Stimulated activated CD8-positive, alpha-beta memory T cell treated with anti-CD3 and anti-CD28 coated beads, Interleukin-12 subunit alpha, Interleukin-12 subunit beta, amount 100 ng/mL, for 4 hours (primary cell): ENCODE data around the gene CCDC80.

Experiments used
- DNase-seq: peaks from one replicate; pipeline ENCODE4 v3.0.0-alpha.2; 2020; ENCODE audit warnings: low read depth

CCDC80 gene, protein sequence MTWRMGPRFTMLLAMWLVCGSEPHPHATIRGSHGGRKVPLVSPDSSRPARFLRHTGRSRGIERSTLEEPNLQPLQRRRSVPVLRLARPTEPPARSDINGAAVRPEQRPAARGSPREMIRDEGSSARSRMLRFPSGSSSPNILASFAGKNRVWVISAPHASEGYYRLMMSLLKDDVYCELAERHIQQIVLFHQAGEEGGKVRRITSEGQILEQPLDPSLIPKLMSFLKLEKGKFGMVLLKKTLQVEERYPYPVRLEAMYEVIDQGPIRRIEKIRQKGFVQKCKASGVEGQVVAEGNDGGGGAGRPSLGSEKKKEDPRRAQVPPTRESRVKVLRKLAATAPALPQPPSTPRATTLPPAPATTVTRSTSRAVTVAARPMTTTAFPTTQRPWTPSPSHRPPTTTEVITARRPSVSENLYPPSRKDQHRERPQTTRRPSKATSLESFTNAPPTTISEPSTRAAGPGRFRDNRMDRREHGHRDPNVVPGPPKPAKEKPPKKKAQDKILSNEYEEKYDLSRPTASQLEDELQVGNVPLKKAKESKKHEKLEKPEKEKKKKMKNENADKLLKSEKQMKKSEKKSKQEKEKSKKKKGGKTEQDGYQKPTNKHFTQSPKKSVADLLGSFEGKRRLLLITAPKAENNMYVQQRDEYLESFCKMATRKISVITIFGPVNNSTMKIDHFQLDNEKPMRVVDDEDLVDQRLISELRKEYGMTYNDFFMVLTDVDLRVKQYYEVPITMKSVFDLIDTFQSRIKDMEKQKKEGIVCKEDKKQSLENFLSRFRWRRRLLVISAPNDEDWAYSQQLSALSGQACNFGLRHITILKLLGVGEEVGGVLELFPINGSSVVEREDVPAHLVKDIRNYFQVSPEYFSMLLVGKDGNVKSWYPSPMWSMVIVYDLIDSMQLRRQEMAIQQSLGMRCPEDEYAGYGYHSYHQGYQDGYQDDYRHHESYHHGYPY

DNA sequence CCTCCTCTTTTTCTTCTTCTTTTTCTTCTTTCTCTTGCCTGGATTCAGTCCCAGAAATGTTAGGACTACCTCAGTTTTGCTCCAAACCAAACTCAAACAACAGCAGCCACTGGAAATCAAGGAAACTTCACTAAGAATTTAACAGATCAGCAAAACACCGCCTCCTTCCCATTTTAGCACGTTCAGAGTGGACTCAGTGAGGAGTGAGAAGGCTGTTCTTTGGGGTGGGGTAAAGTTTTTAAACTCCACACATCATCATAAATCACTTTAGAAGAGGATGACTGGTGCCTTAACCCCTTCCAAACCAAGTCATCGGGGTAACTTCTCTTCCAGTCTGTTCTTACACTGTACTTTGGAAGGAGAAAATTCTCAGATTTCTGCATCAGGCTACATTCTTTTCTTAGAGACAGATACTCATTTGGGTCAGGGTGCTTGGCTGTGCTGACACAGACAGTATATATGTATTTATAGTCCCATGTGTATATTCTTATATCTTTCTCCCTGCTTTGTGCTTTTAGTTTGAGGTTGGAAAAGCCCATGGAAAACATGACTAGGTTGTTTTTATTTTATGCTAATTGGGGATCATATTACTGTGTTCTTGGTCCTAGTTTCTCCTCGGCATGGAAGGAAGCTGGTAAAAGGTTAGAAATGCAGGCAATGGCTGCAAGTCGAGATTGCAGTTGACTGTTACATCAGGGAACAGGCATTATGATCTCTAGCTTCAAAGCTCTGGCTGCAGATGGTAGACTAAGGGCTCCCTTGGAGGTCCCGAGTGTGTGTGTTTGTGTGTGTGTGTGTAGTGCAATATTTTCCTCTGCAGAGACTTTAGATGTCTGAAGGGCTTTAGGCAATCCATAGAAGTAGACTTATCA, at the start of gene CCDC80:
Gene CCDC80 (minus strand): TSS at position 214 of the 872 bp plus-strand sequence. CDS start 1,238 bp downstream, outside the sequence.
- no peak for DNase-seq

DNA sequence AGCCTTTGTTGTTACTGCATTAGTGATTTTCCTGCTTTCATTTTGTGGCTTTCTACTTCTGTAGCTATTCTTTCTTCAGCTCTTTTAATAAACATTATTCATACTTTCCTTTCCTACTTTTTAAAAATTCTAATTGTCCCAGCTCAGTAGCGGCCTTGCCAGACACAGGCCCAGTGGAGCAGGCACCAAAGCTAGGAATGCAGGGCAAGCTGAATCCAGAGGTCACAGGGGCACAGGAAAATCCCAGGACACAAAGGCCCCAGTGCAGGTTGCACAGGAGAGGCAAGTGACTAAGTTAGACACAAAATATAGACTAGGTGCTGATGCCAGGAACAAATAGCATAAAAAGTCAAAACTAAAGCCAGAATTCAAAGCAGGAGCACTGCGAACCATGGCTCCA, 49.0 kb upstream of the CCDC80 start:
- no peak for DNase-seq

DNA sequence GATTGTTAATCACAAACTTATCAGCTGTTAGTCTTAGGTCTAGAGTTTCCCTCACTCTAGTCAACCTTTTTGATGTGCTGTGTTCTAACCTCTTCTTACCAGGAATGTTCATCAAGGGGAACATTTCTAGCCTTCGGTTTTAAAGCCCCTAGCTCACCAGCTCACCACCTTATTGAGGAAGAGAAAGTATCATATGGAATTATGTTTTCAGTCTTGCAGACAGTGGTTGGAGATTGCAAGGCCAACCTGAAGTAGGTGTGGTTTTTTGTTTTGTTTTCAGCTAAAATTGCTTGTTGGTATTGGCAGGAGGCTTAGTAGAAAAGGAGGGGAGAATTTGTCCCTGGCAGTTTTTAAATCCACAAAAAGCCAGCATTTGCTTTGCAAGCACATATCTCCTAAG, 48.4 kb upstream of the CCDC80 start:
- no peak for DNase-seq

DNA sequence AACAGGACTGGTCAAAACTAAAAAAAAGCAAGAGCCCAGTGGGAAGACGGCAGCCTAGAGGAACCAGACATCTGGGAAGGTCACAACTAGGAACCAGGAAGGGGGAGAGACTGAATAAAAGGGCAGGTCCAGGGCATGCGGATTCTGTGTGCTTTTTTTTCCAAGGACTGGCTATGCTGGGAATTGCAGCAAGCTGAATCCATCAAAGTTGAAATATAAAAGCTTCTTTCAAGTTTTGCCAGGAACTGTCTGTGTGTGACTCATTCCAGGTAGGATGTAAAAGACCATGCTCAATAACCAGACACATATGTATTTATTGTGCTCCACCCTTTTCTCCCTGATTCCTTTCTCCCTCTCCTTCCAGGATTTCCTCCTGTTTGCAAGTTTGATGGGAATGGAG, 47.9 kb upstream of the CCDC80 start:
- DNase-seq, result no peak

DNA sequence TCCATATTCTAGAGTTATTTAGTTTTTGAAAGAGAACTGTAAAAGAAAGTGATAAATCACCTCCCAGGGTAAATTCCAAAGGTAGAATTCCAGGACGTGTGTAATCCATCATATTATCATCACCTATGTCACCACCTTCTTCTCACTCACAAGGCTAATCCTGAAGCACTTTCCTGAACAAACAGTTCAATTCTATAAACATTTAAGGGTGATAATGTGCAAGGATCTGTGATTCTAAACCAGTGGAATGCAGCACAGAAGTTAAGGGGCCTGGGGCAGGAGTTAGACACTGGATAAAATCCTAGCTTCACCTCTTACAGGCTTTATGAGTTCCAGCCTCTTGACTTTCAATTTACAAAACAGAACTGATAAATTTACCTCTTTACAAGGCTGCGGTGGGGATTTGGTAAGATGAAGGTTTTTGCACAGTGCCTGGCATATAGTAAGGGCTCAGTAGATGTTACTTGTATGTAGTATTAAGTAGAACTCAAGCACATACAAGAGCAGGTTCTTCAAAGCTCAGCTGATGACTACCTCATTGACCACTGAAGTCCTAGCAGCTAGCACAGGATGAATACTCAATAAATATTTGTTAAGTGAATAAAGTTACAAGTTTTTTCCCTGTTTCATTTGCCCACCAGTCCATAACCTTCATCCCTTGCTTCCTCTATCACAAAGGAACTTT, 47.3 kb upstream of the CCDC80 start:
- no peak for DNase-seq

DNA sequence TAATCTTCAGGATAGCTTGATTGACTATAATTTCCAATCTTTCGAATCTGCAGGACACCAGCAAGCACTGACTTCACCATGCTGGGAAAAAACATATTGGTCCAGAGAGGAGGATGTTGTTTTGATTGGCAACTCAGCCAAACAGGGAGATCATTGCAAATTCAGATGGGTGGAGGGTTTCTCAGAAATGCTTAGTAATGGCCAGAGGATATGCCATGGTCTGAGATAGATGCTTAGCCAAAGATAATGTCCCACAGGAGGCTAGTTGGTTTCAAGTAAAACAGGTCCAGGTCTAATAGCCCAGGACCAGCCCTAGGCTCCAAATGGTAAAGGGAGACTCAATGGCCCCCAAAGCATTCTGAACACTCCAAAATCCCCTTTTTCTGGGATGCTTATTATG, 46.7 kb upstream of the CCDC80 start:
- DNase-seq, result no peak

DNA sequence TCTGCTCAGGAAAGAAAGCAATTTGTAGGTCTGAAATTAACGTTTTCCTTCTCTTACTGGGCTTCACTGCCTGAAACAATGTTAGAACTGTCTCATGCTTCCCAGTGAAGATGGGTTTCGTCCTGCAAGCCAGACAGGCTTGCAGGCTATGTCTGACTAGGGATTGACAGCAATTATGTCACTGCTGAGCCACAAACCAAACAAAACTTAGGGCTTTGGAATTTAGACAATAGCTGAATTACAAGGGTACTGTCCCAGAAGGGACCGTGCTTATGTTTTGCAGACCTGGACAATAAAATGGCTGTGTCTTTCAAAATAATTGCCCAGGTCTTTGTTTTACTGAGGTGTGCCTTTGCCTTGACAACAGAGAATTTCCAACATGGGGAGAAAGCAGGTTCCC, 46.3 kb upstream of the CCDC80 start:
- DNase-seq, result no peak

DNA sequence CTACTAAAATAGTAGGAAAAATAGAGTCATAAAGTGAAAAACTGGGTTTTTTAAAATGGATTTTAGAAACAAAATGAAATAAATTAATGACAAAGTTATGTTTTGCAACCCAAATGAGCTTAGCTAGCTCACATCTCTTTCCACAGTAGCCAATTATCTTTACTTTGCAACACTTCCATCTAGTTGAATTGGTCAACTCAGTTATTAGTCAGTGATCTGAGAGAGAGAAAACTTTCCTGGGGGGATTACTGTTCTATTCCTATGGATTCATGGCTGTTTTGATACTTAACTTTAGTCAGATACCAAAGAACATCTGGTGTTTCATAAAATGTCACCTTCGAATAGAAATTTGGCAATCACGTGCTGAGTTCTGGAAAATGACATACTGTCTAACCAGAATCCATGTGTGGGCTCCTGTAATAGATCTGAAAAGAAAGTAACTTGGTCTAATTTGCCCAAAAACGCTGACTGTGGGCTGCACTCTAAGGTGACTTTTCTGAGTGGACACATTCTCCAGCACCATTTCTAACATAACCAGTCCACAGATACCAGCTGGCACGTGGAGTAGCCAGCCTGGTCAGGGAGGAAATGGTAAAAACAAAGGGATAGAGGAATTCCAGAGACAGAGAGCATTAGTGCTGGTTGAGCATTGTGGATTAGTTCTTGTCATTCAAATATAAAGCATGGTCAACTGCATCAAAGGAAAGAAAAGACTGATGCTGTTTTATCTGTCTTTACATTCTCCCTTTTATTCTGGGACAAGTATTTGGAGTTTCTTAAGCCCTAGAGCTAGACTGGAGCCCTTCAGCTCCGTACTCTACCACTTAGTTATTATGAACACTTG, 45.2 kb upstream of the CCDC80 start:
- DNase-seq, result no peak

DNA sequence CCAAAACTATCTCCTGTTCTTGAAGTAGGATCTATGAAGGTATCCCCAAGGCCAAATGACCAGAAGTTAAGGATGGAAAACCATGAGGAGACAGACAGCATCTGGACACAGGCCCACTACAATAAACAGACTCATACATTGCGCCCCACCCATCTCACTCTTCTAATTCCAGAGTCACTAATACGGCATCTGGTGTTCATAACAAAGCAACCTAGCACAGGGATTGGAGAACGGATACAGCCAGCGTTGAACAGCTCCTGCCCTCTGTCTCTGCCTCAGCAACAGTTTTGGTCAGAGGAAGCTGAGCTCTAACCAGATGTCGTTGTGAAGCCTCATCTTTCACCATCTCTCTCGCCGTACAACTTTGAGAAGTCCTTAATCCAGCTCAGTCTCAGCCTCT, 44.5 kb upstream of the CCDC80 start:
- no peak for DNase-seq

DNA sequence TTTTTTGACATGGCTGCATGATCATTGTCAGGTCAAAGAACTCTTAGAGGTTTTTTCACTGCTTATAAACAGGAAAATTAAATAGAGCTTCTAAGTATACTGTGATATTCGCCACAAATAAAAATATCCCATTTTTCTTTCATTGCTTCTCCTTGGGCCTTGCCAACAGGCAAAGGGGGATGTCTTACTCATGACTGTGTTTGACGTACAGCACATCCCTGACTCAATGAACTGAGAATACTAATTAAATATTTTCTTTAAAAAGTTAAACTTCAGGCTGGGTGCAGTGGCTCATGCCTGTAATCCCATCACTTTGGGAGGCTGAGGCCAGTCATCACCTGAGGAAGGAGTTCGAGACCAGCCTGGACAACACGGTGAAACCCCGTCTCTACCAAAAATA, 41.4 kb upstream of the CCDC80 start:
- no peak for DNase-seq

DNA sequence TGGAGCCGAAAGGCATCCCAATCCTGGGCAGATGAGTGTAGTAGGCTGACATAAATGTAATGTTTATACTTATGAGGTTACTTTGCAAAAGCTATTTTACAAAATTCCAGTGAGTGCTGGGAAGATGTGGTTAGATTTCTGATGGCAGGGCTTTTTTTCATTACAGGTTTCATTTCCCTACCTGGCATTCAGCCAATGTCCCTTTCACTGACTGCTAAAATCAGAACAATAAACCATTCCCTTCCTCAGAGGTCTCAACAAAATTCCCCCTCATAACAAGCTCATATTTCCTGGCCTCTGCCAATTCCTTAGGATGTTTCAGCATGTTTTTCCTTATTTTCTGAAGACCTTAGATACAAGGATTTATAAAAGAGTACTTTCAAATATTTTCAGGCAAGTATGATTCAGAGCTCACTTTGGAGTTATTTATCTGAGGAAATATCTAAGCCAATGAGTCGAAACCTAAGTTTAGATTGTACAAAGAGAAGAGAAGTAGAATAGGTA, 40.9 kb upstream of the CCDC80 start:
- DNase-seq, result no peak

DNA sequence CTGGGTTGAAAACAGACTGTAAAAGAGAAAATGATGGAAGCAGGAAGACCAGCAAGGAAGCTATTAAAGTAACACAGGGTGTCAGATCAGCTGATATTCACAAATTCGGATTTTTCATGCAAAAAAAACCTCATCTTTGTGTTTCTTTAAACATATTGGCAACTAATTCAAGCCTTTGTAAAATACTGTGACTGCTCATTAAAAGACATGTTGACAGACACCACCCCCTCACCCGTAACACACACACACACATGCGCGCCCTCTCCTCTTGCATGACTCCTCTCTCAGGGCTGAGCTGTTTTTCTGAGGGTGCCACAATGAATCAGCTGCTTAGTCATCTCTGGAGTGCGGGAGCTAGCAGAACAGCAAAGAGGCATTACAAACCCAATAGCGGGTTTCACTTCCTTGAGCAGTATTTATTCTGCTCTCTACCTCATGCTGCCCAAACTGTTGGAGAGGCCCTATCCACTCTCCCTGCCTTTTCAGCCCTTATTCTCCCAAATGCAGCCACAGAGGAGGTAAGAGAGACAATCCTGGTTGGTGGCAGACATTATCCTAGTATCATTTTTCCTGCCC, 35.8 kb upstream of the CCDC80 start:
- peak; percentile 66 for DNase-seq

DNA sequence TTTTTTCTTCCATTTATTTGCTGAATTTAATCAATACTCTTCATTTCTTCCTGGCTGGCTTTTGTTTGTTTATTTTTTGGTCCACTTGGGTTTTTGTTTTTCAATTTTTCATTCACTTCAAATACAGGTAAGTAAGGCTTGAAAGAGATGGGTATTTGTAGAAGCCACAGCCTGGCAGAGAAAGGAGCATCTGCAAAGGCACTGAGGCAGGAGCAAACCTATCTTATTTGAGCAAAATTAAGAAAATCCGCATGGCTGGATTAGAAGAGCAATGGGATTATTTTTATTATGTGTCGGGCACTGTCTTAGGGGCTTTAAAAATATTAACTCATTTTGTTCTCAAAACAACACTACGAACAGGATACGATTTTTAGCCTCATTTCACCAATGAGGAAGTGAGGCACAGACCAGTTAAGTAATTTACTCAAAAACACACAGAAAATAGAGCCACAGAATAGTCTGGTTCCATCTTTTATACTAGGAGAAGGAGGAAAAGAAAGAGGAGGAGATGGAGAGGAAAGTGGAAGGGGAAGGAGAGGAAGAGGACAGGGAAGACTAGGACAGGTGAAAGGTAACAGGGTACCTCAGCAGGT, 35.1 kb upstream of the CCDC80 start:
- DNase-seq, result no peak

DNA sequence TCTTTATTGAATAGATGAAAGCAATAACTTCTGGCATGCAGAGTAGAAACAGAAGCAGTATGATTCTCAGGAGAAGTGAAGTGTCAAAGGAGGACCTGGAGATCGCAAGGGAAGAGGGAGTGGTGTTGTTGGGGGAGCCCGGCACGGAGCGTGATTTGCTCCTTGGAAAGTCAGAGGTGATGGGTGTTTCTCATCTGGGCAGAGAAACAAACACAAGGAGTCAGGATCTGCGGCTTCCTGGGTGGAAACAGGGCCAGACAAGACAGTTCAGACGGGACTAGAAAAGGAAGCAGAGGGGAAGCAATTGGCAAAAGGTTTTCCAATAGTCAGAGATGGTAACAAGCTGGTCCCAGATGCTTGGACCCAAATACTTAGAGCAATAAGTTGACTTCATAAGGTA, 34.4 kb upstream of the CCDC80 start:
- DNase-seq, result no peak

DNA sequence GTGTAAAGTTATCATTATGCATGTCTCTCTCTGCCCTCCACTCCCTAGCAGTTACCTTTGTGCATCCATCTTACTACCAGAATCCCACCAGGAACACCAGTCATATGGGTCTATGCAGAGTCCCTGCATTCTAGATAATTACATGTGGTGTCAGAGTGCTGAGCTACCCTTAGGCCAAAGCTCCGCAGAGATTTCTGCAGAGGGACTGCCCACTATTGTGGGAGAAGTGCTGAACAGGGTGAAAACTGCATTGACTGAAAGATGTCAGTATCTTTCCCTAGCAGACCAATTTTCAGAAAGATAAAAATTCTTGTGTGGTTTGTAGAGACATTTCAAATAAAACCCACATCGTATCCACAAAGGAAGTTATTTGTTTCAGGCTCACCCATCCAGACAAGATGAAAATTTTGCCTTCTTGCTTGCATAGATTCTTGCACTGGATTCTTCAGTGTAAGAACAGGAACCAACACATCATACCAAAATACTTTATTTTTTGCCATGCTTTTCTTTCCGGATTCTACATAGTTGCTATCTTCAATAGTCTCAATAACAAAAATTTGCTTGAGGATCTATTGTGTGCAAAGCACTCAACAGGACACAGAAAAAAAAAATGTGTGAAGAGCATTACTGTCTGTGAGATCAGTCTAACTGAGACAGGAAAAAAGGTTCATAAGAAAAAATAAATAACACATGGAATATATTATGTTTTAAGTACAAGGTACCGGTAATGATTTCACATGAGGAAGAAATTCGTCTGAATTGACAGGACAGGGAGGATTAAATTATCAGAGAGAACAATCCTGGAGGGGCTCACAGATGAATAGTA, 32.0 kb upstream of the CCDC80 start:
- no peak for DNase-seq

DNA sequence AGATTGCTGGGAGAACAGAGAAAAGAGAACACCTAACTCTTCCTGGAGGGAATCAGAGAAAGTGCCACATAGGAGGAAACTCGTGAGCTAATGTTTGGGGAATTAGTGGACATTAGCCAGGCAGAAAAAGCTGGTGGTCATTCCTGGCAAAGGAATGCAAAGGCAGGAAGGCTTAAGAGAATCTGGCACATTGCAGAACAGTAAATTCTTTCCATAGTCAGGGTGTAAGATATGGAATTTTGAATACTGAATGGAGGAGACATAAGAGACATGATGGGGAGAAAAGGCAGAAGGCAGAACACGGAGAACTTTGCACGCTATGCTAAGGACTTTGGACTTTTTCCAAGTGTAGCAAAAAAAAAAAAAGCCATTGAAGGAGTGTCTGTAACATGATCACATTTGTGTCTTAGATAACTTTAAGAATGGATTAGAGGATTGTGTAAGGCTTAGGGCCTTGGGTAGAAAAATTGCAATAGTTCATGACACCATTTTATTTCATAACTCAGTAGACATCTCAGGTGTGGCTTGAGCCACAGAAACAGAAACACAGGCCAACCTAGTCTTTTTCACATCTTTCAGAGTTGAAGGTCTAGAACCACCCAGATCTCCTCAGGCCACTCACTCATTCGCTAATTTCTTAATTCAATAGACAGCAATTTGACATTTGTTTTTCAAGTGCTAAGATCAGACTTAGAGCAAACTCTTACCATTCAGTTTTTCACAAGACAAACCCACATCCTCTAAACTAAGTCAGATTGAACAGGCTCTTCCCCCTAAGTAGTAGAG, 31.2 kb upstream of the CCDC80 start:
- no peak for DNase-seq

DNA sequence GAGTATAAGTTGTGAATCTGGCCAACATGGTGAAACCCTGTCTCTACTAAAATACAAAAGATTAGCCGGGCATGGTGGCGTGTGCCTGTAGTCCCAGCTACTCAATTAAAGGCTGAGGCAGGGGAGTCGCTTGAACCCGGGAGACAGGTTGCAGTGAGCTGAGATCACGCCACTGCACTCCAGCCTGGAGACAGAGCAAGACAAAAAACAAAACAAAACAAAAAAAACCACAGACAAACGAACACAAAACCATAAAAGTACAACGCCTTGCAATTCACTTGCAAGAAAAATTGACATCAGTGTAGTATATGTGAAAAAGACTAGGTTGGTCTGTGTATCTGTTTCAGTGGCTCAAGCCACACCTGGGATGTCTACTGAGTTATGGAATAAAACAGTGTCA, 29.9 kb upstream of the CCDC80 start:
- no peak for DNase-seq

DNA sequence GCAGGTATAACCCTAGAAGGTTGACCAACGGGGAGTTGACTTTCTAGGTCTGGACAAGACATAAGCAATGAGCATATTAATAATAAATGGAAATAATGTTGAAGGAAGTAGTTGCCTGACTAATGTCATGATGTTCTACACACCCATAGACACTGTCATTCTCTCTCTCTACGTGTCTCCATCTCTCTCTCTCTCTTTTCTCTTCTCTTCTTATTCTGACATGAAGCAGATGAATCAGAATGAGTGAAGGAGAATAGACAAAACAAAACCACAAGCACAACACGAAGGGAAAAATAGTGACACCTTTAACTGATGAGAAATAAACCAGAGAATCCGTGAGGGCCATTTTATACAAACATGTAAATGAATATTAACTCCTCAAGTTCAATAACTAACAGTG, 26.7 kb upstream of the CCDC80 start:
- DNase-seq, result no peak
